H1 (cell line): Measurements from ENCODE around the gene ZBTB24. TPM values are rescaled to one million over a fixed set of nuclear protein-coding genes. Genes with fewer than 3 reads are reported as not detected.
A peak's percentile ranks its signal among the peaks of the same experiment; 100 is the strongest.

Experiments
- CTCF ChIA-PET: fragments of 300-600 bp; sonication (Branson Sonifier 250); formaldehyde crosslinking; loops from one replicate; lab custom pipeline; 2021; ENCODE audit not compliant: partially characterized antibody; lab: Charles Lee
- POLR2A ChIA-PET: fragments of 300-600 bp; sonication (Branson Sonifier 250); formaldehyde crosslinking; loops from one replicate; lab custom pipeline; 2021; ENCODE audit warnings: inconsistent platforms; ENCODE audit not compliant: partially characterized antibody; lab: Charles Lee
- DNase-seq, 2 experiments: peaks; one replicate each; pipeline versions ENCODE4 v3.0.0 to v3.0.0-alpha.2; 2010 to 2022; ENCODE audit warnings: low spot score in 2 of 2, low read depth in 1 of 2, mixed read lengths in 1 of 2
- FAIRE-seq: peaks from 2 replicates; lab custom pipeline; 2011; peaks lifted over from hg19 to GRCh38; lab: Jason Lieb, UNC
- H2AFZ ChIP-seq: 2 replicates; pipeline ENCODE4 v1.8.1; 2012; ENCODE audit warnings: low read length, inconsistent platforms
- H2AK5ac ChIP-seq: 2 replicates; pipeline ENCODE4 v1.6.1; 2013; ENCODE audit warnings: low read depth, low read length
- H2BK120ac ChIP-seq: replicated peaks from 2 replicates; pipeline ENCODE3; 2013; ENCODE audit warnings: low read depth, low read length, inconsistent platforms
- H2BK12ac ChIP-seq: 2 replicates; pipeline ENCODE4 v1.6.1; 2013; ENCODE audit warnings: low read depth, low read length
- H2BK15ac ChIP-seq: 2 replicates; pipeline ENCODE4 v1.6.1; 2013; ENCODE audit warnings: low read length
- H2BK20ac ChIP-seq: 2 replicates; pipeline ENCODE4 v1.6.1; 2013; ENCODE audit warnings: low read length
- H2BK5ac ChIP-seq: 2 replicates; pipeline ENCODE4 v1.6.1; 2013; ENCODE audit warnings: low read depth, low read length
- H3K14ac ChIP-seq: 2 replicates; pipeline ENCODE4 v1.6.1; 2013; ENCODE audit warnings: inconsistent platforms; ENCODE audit not compliant: insufficient read length
- H3K18ac ChIP-seq: 2 replicates; pipeline ENCODE4 v1.6.1; 2013; ENCODE audit warnings: low read length; ENCODE audit errors: extremely low read depth
- H3K23ac ChIP-seq: 2 replicates; pipeline ENCODE4 v1.6.1; 2013; ENCODE audit warnings: inconsistent platforms; ENCODE audit not compliant: insufficient read length
- H3K23me2 ChIP-seq: 2 replicates; pipeline ENCODE4 v1.6.1; 2013; ENCODE audit warnings: low read depth, low read length
- H3K27ac ChIP-seq: 2 replicates; pipeline ENCODE4 v1.6.1; 2011; ENCODE audit warnings: low read depth, low read length, inconsistent platforms
- H3K27me3 ChIP-seq, 4 experiments: replicated peaks in 1 of 4; 1 replicate in 1 of 4; 2 replicates in 3 of 4; pipeline versions ENCODE4 v1.6.1 to v1.8.1; 2011 to 2013; ENCODE audit warnings: low read length in 3 of 4, mild to moderate bottlenecking in 3 of 4, inconsistent platforms in 2 of 4, mixed read lengths in 2 of 4, moderate library complexity in 1 of 4; ENCODE audit not compliant: control insufficient read depth in 3 of 4, insufficient read depth in 3 of 4; ENCODE audit errors: extremely low read depth in 1 of 4
- H3K36me3 ChIP-seq, 4 experiments: 2 replicates each; pipeline versions ENCODE4 v1.6.1 to v1.8.1; 2011 to 2013; ENCODE audit warnings: mild to moderate bottlenecking in 4 of 4, low read length in 3 of 4, moderate library complexity in 2 of 4, control low read depth in 1 of 4, inconsistent platforms in 1 of 4; ENCODE audit not compliant: insufficient read depth in 4 of 4, control insufficient read depth in 2 of 4
- H3K4ac ChIP-seq: replicated peaks from 2 replicates; pipeline ENCODE3; 2013; ENCODE audit warnings: low read length, low read depth, mixed read lengths, inconsistent platforms; ENCODE audit not compliant: insufficient read length
- H3K4me1 ChIP-seq, 4 experiments: replicated peaks in 1 of 4; 1 replicate in 1 of 4; 2 replicates in 3 of 4; pipeline versions ENCODE4 v1.6.1 to v1.8.1; 2011 to 2013; ENCODE audit warnings: low read length in 3 of 4, inconsistent platforms in 2 of 4, mixed read lengths in 1 of 4; ENCODE audit not compliant: insufficient read depth in 4 of 4, control insufficient read depth in 3 of 4
- H3K4me2 ChIP-seq, 2 experiments: 2 replicates each; pipeline versions ENCODE4 v1.6.1 to v1.8.1; 2011 to 2013; ENCODE audit warnings: low read depth in 2 of 2, low read length in 2 of 2, control low read depth in 1 of 2, inconsistent platforms in 1 of 2, mild to moderate bottlenecking in 1 of 2; ENCODE audit not compliant: insufficient read depth in 1 of 2
- H3K4me3 ChIP-seq, 4 experiments: fragments of 200-600, 300-600 bp in 1 of 4; sonication (generic), shearing (Covaris generic), sonication (Bioruptor Twin) in 1 of 4; 2 replicates each; pipeline versions ENCODE4 v1.5.1 to v1.8.1; 2011 to 2016; ENCODE audit warnings: low read length in 4 of 4, low read depth in 3 of 4, control low read depth in 2 of 4, inconsistent platforms in 2 of 4, mild to moderate bottlenecking in 2 of 4, mixed read lengths in 1 of 4, moderate library complexity in 1 of 4; ENCODE audit not compliant: insufficient read depth in 2 of 4; ENCODE audit errors: extremely low read depth in 1 of 4
- H3K56ac ChIP-seq: replicated peaks from 2 replicates; pipeline ENCODE3; 2013; ENCODE audit warnings: low read depth, mild to moderate bottlenecking, mixed read lengths, low read length, inconsistent platforms; ENCODE audit not compliant: insufficient read length
- H3K79me1 ChIP-seq: 2 replicates; pipeline ENCODE4 v1.6.1; 2013; ENCODE audit warnings: low read depth, low read length, control low read depth
- H3K79me2 ChIP-seq, 2 experiments: 2 replicates each; pipeline versions ENCODE4 v1.6.1 to v1.8.1; 2012 to 2013; ENCODE audit warnings: low read length in 2 of 2, mild to moderate bottlenecking in 2 of 2, inconsistent platforms in 1 of 2; ENCODE audit not compliant: insufficient read depth in 2 of 2, control insufficient read depth in 1 of 2
- H3K9ac ChIP-seq, 4 experiments: replicated peaks in 1 of 4; 1 replicate in 1 of 4; 2 replicates in 3 of 4; pipeline versions ENCODE4 v1.6.1 to v1.8.1; 2011 to 2013; ENCODE audit warnings: low read depth in 3 of 4, low read length in 3 of 4, control low read depth in 2 of 4, mild to moderate bottlenecking in 2 of 4, moderate library complexity in 2 of 4, inconsistent platforms in 1 of 4; ENCODE audit errors: extremely low read depth in 1 of 4
- H3K9me3 ChIP-seq, 2 experiments: 2 replicates each; pipeline versions ENCODE4 v1.6.1 to v1.8.1; 2012 to 2013; ENCODE audit warnings: mild to moderate bottlenecking in 2 of 2, moderate library complexity in 2 of 2, control low read depth in 1 of 2, inconsistent platforms in 1 of 2, low read depth in 1 of 2, low read length in 1 of 2, mixed read lengths in 1 of 2; ENCODE audit not compliant: insufficient read depth in 2 of 2
- H4K20me1 ChIP-seq, 2 experiments: replicated peaks in 1 of 2; 2 replicates each; pipeline versions ENCODE3 to v1.8.1; 2011 to 2013; ENCODE audit warnings: inconsistent platforms in 2 of 2, low read length in 2 of 2, mild to moderate bottlenecking in 1 of 2; ENCODE audit not compliant: insufficient read depth in 2 of 2, control insufficient read depth in 1 of 2
- H4K5ac ChIP-seq: 2 replicates; pipeline ENCODE4 v1.6.1; 2013; ENCODE audit warnings: low read length, low read depth, mixed read lengths, inconsistent platforms; ENCODE audit not compliant: insufficient read length
- H4K8ac ChIP-seq: 2 replicates; pipeline ENCODE4 v1.8.0; 2013; ENCODE audit warnings: mild to moderate bottlenecking, moderate library complexity, low read length, inconsistent platforms; ENCODE audit not compliant: insufficient read depth; ENCODE audit errors: extremely low read depth
- H4K91ac ChIP-seq: replicated peaks from 2 replicates; pipeline ENCODE3; 2013; ENCODE audit warnings: low read length, mixed read lengths, inconsistent platforms; ENCODE audit not compliant: insufficient read length
- EP300 ChIP-seq, 2 experiments: IDR thresholded peaks; 1 replicate in 1 of 2; 2 replicates in 1 of 2; pipeline ENCODE4 v1.6.1; 2011 to 2012; ENCODE audit warnings: low read depth in 2 of 2, low read length in 2 of 2, mild to moderate bottlenecking in 2 of 2, borderline replicate concordance in 1 of 2, inconsistent platforms in 1 of 2, moderate library complexity in 1 of 2
- RAD21 ChIP-seq, 2 experiments: IDR thresholded peaks in 1 of 2; conservative IDR thresholded peaks in 1 of 2; 2 replicates each; pipeline ENCODE4 v1.6.1; 2011; ENCODE audit warnings: low read depth in 2 of 2, low read length in 2 of 2, improper control_type of control experiment in 1 of 2, inconsistent platforms in 1 of 2, mild to moderate bottlenecking in 1 of 2, moderate library complexity in 1 of 2
- SIRT6 ChIP-seq: IDR thresholded peaks from one replicate; pipeline ENCODE4 v1.7.1; 2012; ENCODE audit warnings: low read length, inconsistent platforms
- SUZ12 ChIP-seq: fragments of 200-600 bp; sonication (generic); IDR thresholded peaks from 2 replicates; pipeline ENCODE4 v1.6.1; 2012; ENCODE audit warnings: mild to moderate bottlenecking, inconsistent platforms, low read length, moderate library complexity, mixed read lengths
- WGBS, 2 experiments: shearing (Covaris generic) in 1 of 2; methylation state at CpG; one replicate each; pipeline versions ENCODE4 v1.1.6 to v1.1.7; 2013 to 2015; ENCODE audit warnings: low lambda C conversion rate in 2 of 2, mixed read lengths in 2 of 2, inconsistent platforms in 1 of 2, low coverage in 1 of 2, missing lambda C conversion rate in 1 of 2; ENCODE audit not compliant: insufficient replicate concordance in 2 of 2, insufficient coverage in 1 of 2, insufficient read length in 1 of 2; ENCODE audit errors: extremely low coverage in 1 of 2, missing lambda C conversion rate in 1 of 2; 5-methylcytosine and 5-hydroxymethylcytosine counted together
- polyA plus RNA-seq, 7 experiments: library from polyadenylated mRNA; depleted of rRNA in 3 of 7; stranded (reverse) in 5 of 7; unstranded in 2 of 7; fragments of >200 nt in 5 of 7; fragments of 200-250 nt in 2 of 7; gene quantifications; 1 replicate in 5 of 7; 2 replicates in 1 of 7; 4 replicates in 1 of 7; pipeline versions ENCODE4 v1.2.1 to v1.2.3, GENCODE V29; 2011 to 2013; ENCODE audit warnings: missing spikeins in 2 of 7, mixed read lengths in 2 of 7
- total RNA-seq: library from RNA; stranded (reverse); fragmentation: NEBNext Ultra II Directional; extraction: Animal tissue kit (Norgen Biotek cat#: 25700); gene quantifications from 2 replicates; pipeline ENCODE4 v1.2.1, GENCODE V29; 2021
- TF ChIP-seq, protein P1 (sequence below), 3 experiments: IDR thresholded peaks; 1 replicate in 2 of 3; 2 replicates in 1 of 3; pipeline versions ENCODE4 v1.5.1 to v1.6.1; 2011; ENCODE audit warnings: low read length in 3 of 3, mild to moderate bottlenecking in 3 of 3, inconsistent platforms in 2 of 3, low read depth in 1 of 3, moderate library complexity in 1 of 3; ENCODE audit not compliant: insufficient read depth in 1 of 3; ENCODE audit errors: control extremely low read depth in 1 of 3
- TF ChIP-seq, protein P2 (sequence below): IDR thresholded peaks from 2 replicates; pipeline ENCODE4 v1.6.1; 2011; ENCODE audit warnings: low read length, improper control_type of control experiment

The ZBTB24 gene
- total and polyA plus RNA-seq, 2 of the 8 experiments (the other 6 are each of a cell fraction or from before 2014, with no cell fraction given), result 7.5 to 21.0 TPM

DNA sequence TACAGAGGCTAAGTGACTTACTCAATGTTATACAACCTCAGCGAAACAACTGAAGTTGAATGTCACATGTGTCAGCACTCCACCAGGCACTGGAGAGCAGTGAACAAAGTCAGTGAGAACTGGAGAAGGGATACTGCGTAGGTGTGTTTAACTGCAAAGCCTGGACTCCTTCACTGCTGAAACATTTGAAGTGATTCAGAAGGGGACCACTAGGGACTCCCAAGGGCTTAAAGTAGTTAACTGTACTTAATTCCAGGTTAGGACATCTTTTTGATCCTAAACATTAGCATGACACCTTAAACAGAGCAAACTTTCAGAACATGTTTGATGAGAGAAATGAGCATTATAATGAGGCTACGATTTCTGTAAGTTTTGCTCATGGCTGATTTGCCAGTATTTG, 45.0 kb upstream of the ZBTB24 start:
- H2BK120ac ChIP-seq, result no peak overlapping the region
- H3K4me1 ChIP-seq, result peaks cover 0 to 3% (median 0%) of the 10 kb centered on the region in 4 experiments; a peak in 1 of 7 replicates
- no peak overlapping the region for H3K14ac ChIP-seq
- no peaks in the 10 kb centered on the region for H3K27me3 ChIP-seq
- TF ChIP-seq, protein P1, sequence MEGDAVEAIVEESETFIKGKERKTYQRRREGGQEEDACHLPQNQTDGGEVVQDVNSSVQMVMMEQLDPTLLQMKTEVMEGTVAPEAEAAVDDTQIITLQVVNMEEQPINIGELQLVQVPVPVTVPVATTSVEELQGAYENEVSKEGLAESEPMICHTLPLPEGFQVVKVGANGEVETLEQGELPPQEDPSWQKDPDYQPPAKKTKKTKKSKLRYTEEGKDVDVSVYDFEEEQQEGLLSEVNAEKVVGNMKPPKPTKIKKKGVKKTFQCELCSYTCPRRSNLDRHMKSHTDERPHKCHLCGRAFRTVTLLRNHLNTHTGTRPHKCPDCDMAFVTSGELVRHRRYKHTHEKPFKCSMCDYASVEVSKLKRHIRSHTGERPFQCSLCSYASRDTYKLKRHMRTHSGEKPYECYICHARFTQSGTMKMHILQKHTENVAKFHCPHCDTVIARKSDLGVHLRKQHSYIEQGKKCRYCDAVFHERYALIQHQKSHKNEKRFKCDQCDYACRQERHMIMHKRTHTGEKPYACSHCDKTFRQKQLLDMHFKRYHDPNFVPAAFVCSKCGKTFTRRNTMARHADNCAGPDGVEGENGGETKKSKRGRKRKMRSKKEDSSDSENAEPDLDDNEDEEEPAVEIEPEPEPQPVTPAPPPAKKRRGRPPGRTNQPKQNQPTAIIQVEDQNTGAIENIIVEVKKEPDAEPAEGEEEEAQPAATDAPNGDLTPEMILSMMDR (IDR thresholded peaks at IDR 0.05; ENCODE audit: control extremely low read depth in 1 of 3, insufficient read depth in 1 of 3, low read depth in 1 of 3, low read length in 3 of 3), result peak in 2 of 3 experiments; percentile 44 to 53; a peak in 3 of 4 replicates
- TF ChIP-seq RAD21 (IDR thresholded peaks at IDR 0.05 in 1 of 2, conservative IDR thresholded peaks at IDR 0.05 in 1 of 2; ENCODE audit: low read depth in 2 of 2, low read length in 2 of 2), result peak; percentile 47 to 55
- TF ChIP-seq EP300 (IDR thresholded peaks at IDR 0.05; ENCODE audit: borderline replicate concordance in 1 of 2, low read depth in 2 of 2, low read length in 2 of 2), result no peak
- TF ChIP-seq SIRT6, result no peak
- TF ChIP-seq, protein P2, sequence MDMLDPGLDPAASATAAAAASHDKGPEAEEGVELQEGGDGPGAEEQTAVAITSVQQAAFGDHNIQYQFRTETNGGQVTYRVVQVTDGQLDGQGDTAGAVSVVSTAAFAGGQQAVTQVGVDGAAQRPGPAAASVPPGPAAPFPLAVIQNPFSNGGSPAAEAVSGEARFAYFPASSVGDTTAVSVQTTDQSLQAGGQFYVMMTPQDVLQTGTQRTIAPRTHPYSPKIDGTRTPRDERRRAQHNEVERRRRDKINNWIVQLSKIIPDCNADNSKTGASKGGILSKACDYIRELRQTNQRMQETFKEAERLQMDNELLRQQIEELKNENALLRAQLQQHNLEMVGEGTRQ, result no peak
- no peak for TF ChIP-seq SUZ12
- H3K79me2 ChIP-seq, result no peaks in the 10 kb centered on the region
- H3K18ac ChIP-seq, result no peak overlapping the region
- no peak overlapping the region for H4K8ac ChIP-seq
- no peak overlapping the region for H2AK5ac ChIP-seq
- no peak overlapping the region for H3K56ac ChIP-seq
- no peak overlapping the region for H3K23ac ChIP-seq
- no peak for FAIRE-seq
- H3K9ac ChIP-seq, result no peak overlapping the region
- ChIA-PET CTCF (interaction anchor here (0.6 to 2.9 kb wide), 22 partner anchors 13 to 527 kb away, joined by 3 to 13 read pairs (median 4); partner anchors contain the start of gene MICAL1), POLR2A (no interaction called here)
- DNase-seq, result no peak
- no peaks in the 10 kb centered on the region; a peak in 1 of 8 replicates for H3K36me3 ChIP-seq
- no peak overlapping the region for H3K4me2 ChIP-seq
- no peak overlapping the region for H2BK20ac ChIP-seq
- whole genome bisulfite sequencing, 2 experiments, result 87% methylated on average over 3 of the region's 3 CpGs; no CpG with 5 or more reads in 1 of the 2 experiments
- H2BK12ac ChIP-seq, result no peak overlapping the region
- no peaks in the 10 kb centered on the region for H3K79me1 ChIP-seq
- H3K4ac ChIP-seq, result no peak overlapping the region
- H4K20me1 ChIP-seq, result no peaks in the 10 kb centered on the region
- H2AFZ ChIP-seq, result no peak overlapping the region
- H3K23me2 ChIP-seq, result no peaks in the 10 kb centered on the region
- H3K27ac ChIP-seq, result no peak overlapping the region
- no peak overlapping the region for H3K4me3 ChIP-seq
- no peak overlapping the region for H2BK15ac ChIP-seq
- no peak overlapping the region for H4K5ac ChIP-seq
- H4K91ac ChIP-seq, result no peak overlapping the region
- no peak overlapping the region for H2BK5ac ChIP-seq
- peaks cover 4% of the 10 kb centered on the region in 2 experiments; a peak in 2 of 4 replicates for H3K9me3 ChIP-seq
